ENCODE results near the gene FSD2. TPM values are rescaled to one million over a fixed set of nuclear protein-coding genes. Genes with fewer than 3 reads are reported as not detected.

The FSD2 gene
- total and polyA plus RNA-seq, 2 of the 8 experiments (the other 6 are each of a cell fraction or from before 2014, with no cell fraction given), result 0.02 TPM; not detected in 1

DNA sequence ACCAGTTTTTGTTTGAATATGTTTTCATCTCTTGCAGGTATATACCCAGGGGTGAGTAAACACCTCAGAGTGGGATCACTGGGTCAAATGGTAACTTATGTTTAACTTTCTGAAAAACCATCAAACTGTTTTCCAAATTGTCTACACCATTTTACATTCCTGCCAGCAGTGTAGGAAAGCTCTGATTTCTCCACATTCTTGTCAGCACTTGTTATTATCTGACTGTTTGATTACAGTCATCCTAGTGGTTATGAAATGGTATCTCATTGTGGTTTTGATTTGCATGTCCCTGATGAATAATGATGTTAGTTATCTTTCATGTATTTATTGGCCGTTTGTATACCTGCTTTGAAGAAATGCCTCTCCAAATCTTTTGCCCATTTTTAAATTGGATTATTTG lies 13.8 kb downstream of the FSD2 start:
- no peak overlapping the region for H3K14ac ChIP-seq (ENCODE audit: insufficient read length)
- no peak overlapping the region for H4K91ac ChIP-seq (replicated peaks; ENCODE audit: insufficient read length, low read length)
- H2BK12ac ChIP-seq (ENCODE audit: low read depth, low read length), result no peak overlapping the region
- no peak overlapping the region for H2AK5ac ChIP-seq (ENCODE audit: low read depth, low read length)
- H4K5ac ChIP-seq (ENCODE audit: insufficient read length, low read depth, low read length), result no peak overlapping the region
- no peaks in the 10 kb centered on the region for H3K36me3 ChIP-seq (ENCODE audit: control insufficient read depth in 2 of 4, insufficient read depth in 4 of 4, low read length in 3 of 4)
- H3K18ac ChIP-seq (ENCODE audit: extremely low read depth, low read length), result no peak overlapping the region
- no peak overlapping the region for H3K4me3 ChIP-seq (ENCODE audit: extremely low read depth in 1 of 4, insufficient read depth in 2 of 4, low read depth in 3 of 4, low read length in 4 of 4)
- H3K9me3 ChIP-seq (ENCODE audit: insufficient read depth in 2 of 2, low read depth in 1 of 2, low read length in 1 of 2), result no peaks in the 10 kb centered on the region
- no peak overlapping the region for H3K4ac ChIP-seq (replicated peaks; ENCODE audit: insufficient read length, low read depth, low read length)
- CTCF ChIA-PET (ENCODE audit: partially characterized antibody), result no interaction called here
- WGBS, 2 experiments (ENCODE audit: extremely low coverage in 1 of 2, insufficient coverage in 1 of 2, insufficient read length in 1 of 2, insufficient replicate concordance in 2 of 2, low coverage in 1 of 2, low lambda C conversion rate in 2 of 2, missing lambda C conversion rate in 1 of 2), result 92% methylated on average over 1 of the region's 1 CpG; no CpG with 5 or more reads in 1 of the 2 experiments
- DNase-seq (ENCODE audit: low read depth in 1 of 2, low spot score in 2 of 2), result no peak
- no peaks in the 10 kb centered on the region; the same call in 1 of the 2 replicates for H3K23me2 ChIP-seq (ENCODE audit: low read depth, low read length)
- H3K9ac ChIP-seq (replicated peaks in 1 of 4; ENCODE audit: extremely low read depth in 1 of 4, low read depth in 3 of 4, low read length in 3 of 4), result no peak overlapping the region
- FAIRE-seq, result no peak
- H3K4me2 ChIP-seq (ENCODE audit: insufficient read depth in 1 of 2, low read depth in 2 of 2, low read length in 2 of 2), result no peak overlapping the region
- H3K56ac ChIP-seq (replicated peaks; ENCODE audit: insufficient read length, low read depth, low read length), result no peak overlapping the region
- POLR2A ChIA-PET (ENCODE audit: partially characterized antibody), result no interaction called here
- no peaks in the 10 kb centered on the region for H4K20me1 ChIP-seq (replicated peaks in 1 of 2; ENCODE audit: control insufficient read depth in 1 of 2, insufficient read depth in 2 of 2, low read length in 2 of 2)
- H2BK20ac ChIP-seq (ENCODE audit: low read length), result no peak overlapping the region
- H4K8ac ChIP-seq (ENCODE audit: extremely low read depth, insufficient read depth, low read length), result no peak overlapping the region
- no peaks in the 10 kb centered on the region for H3K27me3 ChIP-seq (replicated peaks in 1 of 4; ENCODE audit: control insufficient read depth in 3 of 4, extremely low read depth in 1 of 4, insufficient read depth in 3 of 4, low read length in 3 of 4)
- no peak overlapping the region for H3K23ac ChIP-seq (ENCODE audit: insufficient read length)
- H2BK15ac ChIP-seq (ENCODE audit: low read length), result no peak overlapping the region
- H3K27ac ChIP-seq (ENCODE audit: low read depth, low read length), result no peak overlapping the region
- H2AFZ ChIP-seq (ENCODE audit: low read length), result no peak overlapping the region
- no peaks in the 10 kb centered on the region for H3K4me1 ChIP-seq (replicated peaks in 1 of 4; ENCODE audit: control insufficient read depth in 3 of 4, insufficient read depth in 4 of 4, low read length in 3 of 4)
- no peaks in the 10 kb centered on the region for H3K79me2 ChIP-seq (ENCODE audit: control insufficient read depth in 1 of 2, insufficient read depth in 2 of 2, low read length in 2 of 2)
- no peaks in the 10 kb centered on the region for H3K79me1 ChIP-seq (ENCODE audit: low read depth, low read length)
- no peak overlapping the region for H2BK5ac ChIP-seq (ENCODE audit: low read depth, low read length)
- no peak overlapping the region for H2BK120ac ChIP-seq (replicated peaks; ENCODE audit: low read depth, low read length)
- no peak for TF ChIP-seq SRF (IDR thresholded peaks at IDR 0.05; ENCODE audit: low read depth, low read length)
- no peak for TF ChIP-seq BRCA1 (IDR thresholded peaks at IDR 0.05; ENCODE audit: low read depth, low read length)
- TF ChIP-seq, protein P1, sequence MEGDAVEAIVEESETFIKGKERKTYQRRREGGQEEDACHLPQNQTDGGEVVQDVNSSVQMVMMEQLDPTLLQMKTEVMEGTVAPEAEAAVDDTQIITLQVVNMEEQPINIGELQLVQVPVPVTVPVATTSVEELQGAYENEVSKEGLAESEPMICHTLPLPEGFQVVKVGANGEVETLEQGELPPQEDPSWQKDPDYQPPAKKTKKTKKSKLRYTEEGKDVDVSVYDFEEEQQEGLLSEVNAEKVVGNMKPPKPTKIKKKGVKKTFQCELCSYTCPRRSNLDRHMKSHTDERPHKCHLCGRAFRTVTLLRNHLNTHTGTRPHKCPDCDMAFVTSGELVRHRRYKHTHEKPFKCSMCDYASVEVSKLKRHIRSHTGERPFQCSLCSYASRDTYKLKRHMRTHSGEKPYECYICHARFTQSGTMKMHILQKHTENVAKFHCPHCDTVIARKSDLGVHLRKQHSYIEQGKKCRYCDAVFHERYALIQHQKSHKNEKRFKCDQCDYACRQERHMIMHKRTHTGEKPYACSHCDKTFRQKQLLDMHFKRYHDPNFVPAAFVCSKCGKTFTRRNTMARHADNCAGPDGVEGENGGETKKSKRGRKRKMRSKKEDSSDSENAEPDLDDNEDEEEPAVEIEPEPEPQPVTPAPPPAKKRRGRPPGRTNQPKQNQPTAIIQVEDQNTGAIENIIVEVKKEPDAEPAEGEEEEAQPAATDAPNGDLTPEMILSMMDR (IDR thresholded peaks at IDR 0.05; ENCODE audit: control extremely low read depth in 1 of 3, insufficient read depth in 1 of 3, low read depth in 1 of 3, low read length in 3 of 3), result no peak
- TF ChIP-seq RXRA (IDR thresholded peaks at IDR 0.05; ENCODE audit: insufficient read depth, low read depth, low read length), result no peak
- no peak for TF ChIP-seq POLR2AphosphoS5 (IDR thresholded peaks at IDR 0.05; ENCODE audit: low read depth, low read length)
- TF ChIP-seq KDM4A (IDR thresholded peaks at IDR 0.05; ENCODE audit: low read depth, low read length, severe bottlenecking), result no peak
